Vagina (tissue), 2 donors: ENCODE data around the gene GJD3.

Experiments used
- POLR2A ChIP-seq, 2 donors: fragments of 450-650 bp; IDR thresholded peaks; one replicate each; pipeline ENCODE4 v1.6.1; 2017; ENCODE audit warnings: antibody characterized with exemption in 2 of 2, mild to moderate bottlenecking in 2 of 2, moderate library complexity in 2 of 2
- POLR2AphosphoS5 ChIP-seq, 2 donors: sonication (generic); formaldehyde crosslinking; IDR thresholded peaks; one replicate each; pipeline ENCODE4 v1.9.0; 2017; ENCODE audit warnings: antibody characterized with exemption in 2 of 2, mild to moderate bottlenecking in 2 of 2, low read depth in 1 of 2; ENCODE audit not compliant: insufficient read depth in 1 of 2
- TF ChIP-seq, protein P1 (sequence below), 3 experiments: fragments of 450-650 bp in 2 of 3; fragments of 200-600 bp in 1 of 3; sonication (generic) in 1 of 3; IDR thresholded peaks; one replicate each; pipeline ENCODE4 v1.5.1; 2017 to 2019; ENCODE audit warnings: antibody characterized with exemption in 3 of 3, mild to moderate bottlenecking in 2 of 3, moderate library complexity in 2 of 3

DNA sequence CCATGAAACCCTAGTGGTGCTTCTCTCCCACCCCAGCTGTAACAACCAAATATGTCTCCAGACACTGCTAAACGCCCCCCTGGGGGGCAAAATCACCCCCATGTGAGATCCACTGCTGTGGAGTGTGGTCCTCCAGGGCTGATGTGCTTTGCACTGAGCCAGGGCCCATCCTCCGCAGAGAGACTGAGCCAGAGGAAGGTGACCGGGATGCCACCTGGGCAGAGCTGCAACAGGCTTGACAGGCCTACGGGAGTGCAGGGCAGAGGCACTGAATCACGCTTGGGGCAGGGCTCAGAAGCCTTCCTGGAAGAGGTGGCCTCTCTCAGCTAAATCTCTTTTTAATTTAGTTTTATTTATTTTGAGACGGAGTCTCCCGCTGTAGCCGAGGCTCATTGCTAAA, 4.4 kb downstream of the GJD3 start:
- TF ChIP-seq POLR2A (IDR thresholded peaks at IDR 0.05) (no peak), POLR2AphosphoS5 (IDR thresholded peaks at IDR 0.05; ENCODE audit: insufficient read depth in 1 of 2, low read depth in 1 of 2) (no peak)
- TF ChIP-seq, protein P1, sequence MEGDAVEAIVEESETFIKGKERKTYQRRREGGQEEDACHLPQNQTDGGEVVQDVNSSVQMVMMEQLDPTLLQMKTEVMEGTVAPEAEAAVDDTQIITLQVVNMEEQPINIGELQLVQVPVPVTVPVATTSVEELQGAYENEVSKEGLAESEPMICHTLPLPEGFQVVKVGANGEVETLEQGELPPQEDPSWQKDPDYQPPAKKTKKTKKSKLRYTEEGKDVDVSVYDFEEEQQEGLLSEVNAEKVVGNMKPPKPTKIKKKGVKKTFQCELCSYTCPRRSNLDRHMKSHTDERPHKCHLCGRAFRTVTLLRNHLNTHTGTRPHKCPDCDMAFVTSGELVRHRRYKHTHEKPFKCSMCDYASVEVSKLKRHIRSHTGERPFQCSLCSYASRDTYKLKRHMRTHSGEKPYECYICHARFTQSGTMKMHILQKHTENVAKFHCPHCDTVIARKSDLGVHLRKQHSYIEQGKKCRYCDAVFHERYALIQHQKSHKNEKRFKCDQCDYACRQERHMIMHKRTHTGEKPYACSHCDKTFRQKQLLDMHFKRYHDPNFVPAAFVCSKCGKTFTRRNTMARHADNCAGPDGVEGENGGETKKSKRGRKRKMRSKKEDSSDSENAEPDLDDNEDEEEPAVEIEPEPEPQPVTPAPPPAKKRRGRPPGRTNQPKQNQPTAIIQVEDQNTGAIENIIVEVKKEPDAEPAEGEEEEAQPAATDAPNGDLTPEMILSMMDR (IDR thresholded peaks at IDR 0.05) = no peak
